SJCRH30 (cell line): ENCODE measurements around the gene TMEM39B. TPM values are rescaled to one million over a fixed set of nuclear protein-coding genes. Genes with fewer than 3 reads are reported as not detected.
A peak's percentile ranks its signal among the peaks of the same experiment; 100 is the strongest.
"Not testable (repeated sequence)": the region's sequence is repeated elsewhere in the genome, so short reads cannot be mapped to it uniquely, and the experiment has no call there.

Experiments used
- DNase-seq, 2 experiments: peaks; one replicate each; pipeline ENCODE4 v3.0.0-alpha.2; 2015 to 2020
- H3K27ac ChIP-seq: fragments of 250-450 bp; sonication (Bioruptor Pico); 2 replicates; pipeline ENCODE4 v1.5.1; 2020; ENCODE audit warnings: mild to moderate bottlenecking, moderate library complexity
- H3K27me3 ChIP-seq: fragments of 250-450 bp; sonication (Bioruptor Pico); 2 replicates; pipeline ENCODE4 v1.5.1; 2020; ENCODE audit warnings: mild to moderate bottlenecking, moderate library complexity
- H3K36me3 ChIP-seq: fragments of 250-450 bp; sonication (Bioruptor Pico); 2 replicates; pipeline ENCODE4 v1.5.1; 2020; ENCODE audit warnings: mild to moderate bottlenecking, moderate library complexity
- H3K4me1 ChIP-seq: fragments of 250-450 bp; sonication (Bioruptor Pico); 2 replicates; pipeline ENCODE4 v1.5.1; 2020; ENCODE audit warnings: mild to moderate bottlenecking, moderate library complexity
- H3K4me3 ChIP-seq: fragments of 250-450 bp; sonication (Bioruptor Pico); 2 replicates; pipeline ENCODE4 v1.5.1; 2020; ENCODE audit warnings: mild to moderate bottlenecking, moderate library complexity
- H3K9me3 ChIP-seq: fragments of 250-450 bp; sonication (Bioruptor Pico); replicated peaks from 2 replicates; pipeline ENCODE4 v1.5.1; 2020; ENCODE audit warnings: mild to moderate bottlenecking, moderate library complexity
- total RNA-seq: library from RNA; depleted of rRNA; stranded (reverse); fragments of >200 nt; shearing (Covaris generic); gene quantifications from 2 replicates; pipeline ENCODE4 v1.2.3, GENCODE V29; 2014; rRNA removed

TMEM39B gene
- total RNA-seq, 1 experiment from 2014 or later, result 11.6 TPM

DNA sequence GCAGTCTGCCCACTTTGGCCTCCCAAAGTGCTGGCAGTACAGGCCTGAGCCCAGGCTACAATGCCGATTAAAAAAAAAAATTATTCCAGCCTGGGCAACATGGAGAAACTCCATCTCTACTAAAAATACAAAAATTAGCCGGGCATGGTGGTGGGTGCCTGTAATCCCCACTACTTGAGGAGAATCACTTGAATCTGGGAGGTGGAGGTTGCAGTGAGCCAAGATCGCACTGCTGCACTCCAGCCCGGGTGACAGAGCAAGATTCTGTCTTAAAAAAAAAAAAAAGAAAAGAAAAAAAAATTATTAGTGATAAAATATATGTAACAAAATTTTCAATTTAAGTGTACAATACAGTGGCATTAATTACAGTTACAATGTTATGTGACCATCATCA is 70.6 kb downstream of the TMEM39B start:
- not testable (repeated sequence) for H3K9me3 ChIP-seq, H3K27me3 ChIP-seq, DNase-seq, H3K4me3 ChIP-seq, H3K27ac ChIP-seq
- peaks cover 11% of the 10 kb centered on the region; the same call in 1 of the 2 replicates for H3K36me3 ChIP-seq
- peaks cover 16% of the 10 kb centered on the region for H3K4me1 ChIP-seq

DNA sequence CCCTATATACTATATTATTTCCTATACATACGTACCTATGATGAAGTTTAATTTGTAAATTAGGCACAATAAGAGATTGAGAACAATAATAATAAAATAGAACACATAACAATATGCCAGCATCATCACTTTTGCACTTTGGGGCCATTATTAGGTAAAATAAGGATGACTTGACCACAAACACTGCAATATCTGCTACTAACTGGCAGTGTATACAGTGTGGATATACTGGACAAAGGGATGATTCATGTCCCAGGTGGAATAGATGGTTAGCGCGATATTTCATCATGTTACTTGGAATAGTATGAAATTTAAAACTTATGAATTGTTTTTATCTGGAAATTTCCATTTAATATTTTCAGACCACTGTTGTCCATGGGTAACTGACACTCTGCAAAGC is 71.3 kb downstream of the TMEM39B start:
- H3K27ac ChIP-seq, result no peak overlapping the region
- no peak for DNase-seq
- H3K4me1 ChIP-seq, result peaks cover 9% of the 10 kb centered on the region
- H3K27me3 ChIP-seq, result no peaks in the 10 kb centered on the region
- H3K4me3 ChIP-seq, result no peak overlapping the region
- 0 out of 2 replicates have a peak, but pooled peaks cover 2% of the 10 kb centered on the region for H3K9me3 ChIP-seq
- H3K36me3 ChIP-seq, result peaks cover 11% of the 10 kb centered on the region; the same call in 1 of the 2 replicates

DNA sequence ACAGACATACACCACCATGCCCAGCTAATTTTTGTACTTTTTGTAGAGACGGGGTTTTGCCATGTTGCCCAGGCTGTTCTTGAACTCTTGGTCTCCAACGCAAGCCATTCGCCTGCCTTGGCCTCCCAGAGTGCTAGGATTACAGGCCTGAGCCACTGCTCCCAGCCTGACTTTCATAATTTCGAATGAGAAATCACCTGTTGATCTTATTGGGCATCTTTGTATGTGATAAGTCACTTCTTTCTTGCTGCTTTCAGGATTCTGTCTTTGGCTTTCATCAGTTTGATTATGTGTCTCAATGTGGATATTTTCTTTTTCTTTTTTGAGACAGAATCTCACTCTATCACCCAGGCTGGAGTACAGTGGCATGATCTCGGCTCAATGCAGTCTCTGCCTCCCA is 75.1 kb downstream of the TMEM39B start:
- not testable (repeated sequence) for H3K36me3 ChIP-seq, H3K27me3 ChIP-seq, H3K9me3 ChIP-seq, DNase-seq, H3K4me1 ChIP-seq, H3K4me3 ChIP-seq, H3K27ac ChIP-seq

DNA sequence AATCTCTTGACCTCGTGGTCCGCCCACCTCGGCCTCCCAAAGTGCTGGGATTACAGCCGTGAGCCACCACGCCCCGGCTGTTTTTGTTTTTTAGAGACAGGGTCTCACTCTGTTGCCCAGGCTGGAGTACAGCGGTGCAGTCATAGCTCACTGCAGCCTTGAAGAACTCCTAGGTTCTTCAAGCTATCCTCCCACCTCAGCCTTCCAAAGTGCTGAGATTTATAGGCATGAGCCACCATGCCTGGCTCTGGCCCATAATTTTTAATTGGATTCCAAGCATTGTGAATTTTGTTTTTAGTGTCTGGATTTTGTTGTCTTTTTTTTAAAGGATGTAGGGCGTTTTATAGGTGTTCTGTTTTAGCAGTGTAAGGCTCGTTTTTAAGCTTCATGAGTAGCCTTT is 78.1 kb downstream of the TMEM39B start:
- peaks cover 3% of the 10 kb centered on the region; the same call in 1 of the 2 replicates for H3K4me1 ChIP-seq
- peaks cover 14% of the 10 kb centered on the region for H3K36me3 ChIP-seq
- no peak overlapping the region for H3K27ac ChIP-seq
- no peak for DNase-seq
- no peaks in the 10 kb centered on the region for H3K27me3 ChIP-seq
- H3K4me3 ChIP-seq, result no peak overlapping the region
- H3K9me3 ChIP-seq, result 0 out of 2 replicates have a peak, but pooled peaks cover 2% of the 10 kb centered on the region

DNA sequence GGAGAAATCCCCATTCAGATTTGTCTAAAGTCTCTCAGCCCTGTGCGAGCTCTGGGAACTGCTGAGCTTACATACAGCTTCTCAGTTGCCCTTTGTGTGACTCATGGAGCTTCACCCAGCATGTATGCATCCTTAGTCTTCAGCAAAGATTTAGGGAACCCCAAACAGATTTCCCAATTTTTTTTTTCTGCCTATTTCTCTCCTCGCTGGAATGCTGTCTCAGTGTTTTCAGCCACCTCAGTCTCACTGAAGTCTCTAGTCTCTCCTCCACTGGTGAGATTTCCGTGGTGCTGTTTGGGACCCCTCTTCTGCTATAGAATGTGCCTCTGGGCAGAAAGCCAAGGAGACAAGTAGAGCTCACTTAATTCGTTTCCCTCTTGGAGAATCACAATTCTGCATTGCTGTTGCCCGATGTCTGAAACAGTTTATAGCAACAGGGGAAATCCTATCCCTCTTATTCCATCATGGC is 78.6 kb downstream of the TMEM39B start:
- H3K4me3 ChIP-seq, result no peak overlapping the region
- DNase-seq, result peak; percentile 65 to 78
- H3K27ac ChIP-seq, result no peak overlapping the region
- peaks cover 16% of the 10 kb centered on the region for H3K36me3 ChIP-seq
- no peaks in the 10 kb centered on the region for H3K27me3 ChIP-seq
- 0 out of 2 replicates have a peak, but pooled peaks cover 2% of the 10 kb centered on the region for H3K9me3 ChIP-seq
- H3K4me1 ChIP-seq, result peaks cover 3% of the 10 kb centered on the region; the same call in 1 of the 2 replicates

Other genes starting within 250 kb of the TMEM39B start
- 311 and 314 TPM in 2 replicates for gene PTP4A2, start 134.6 kb upstream of the TMEM39B start, total RNA-seq
- 128 and 138 TPM in 2 replicates for gene KHDRBS1, start 59.1 kb upstream of the TMEM39B start, total RNA-seq
- gene KPNA6, start 35.1 kb downstream of the TMEM39B start, total RNA-seq, result 55.1 and 56.4 TPM in 2 replicates
- gene TXLNA, start 106.7 kb downstream of the TMEM39B start, total RNA-seq, result 82.6 and 83.5 TPM in 2 replicates
- gene CCDC28B, start 127.7 kb downstream of the TMEM39B start, total RNA-seq, result 8.8 and 11.3 TPM in 2 replicates
- gene IQCC, start 132.7 kb downstream of the TMEM39B start, total RNA-seq, result 5.6 and 6.1 TPM in 2 replicates
- gene DCDC2B, start 136.2 kb downstream of the TMEM39B start, total RNA-seq, result not detected in 2 replicates
- 8.7 and 9.9 TPM in 2 replicates for gene TMEM234, start 149.4 kb downstream of the TMEM39B start, total RNA-seq
- gene EIF3I, start 149.5 kb downstream of the TMEM39B start, total RNA-seq, result 290 and 295 TPM in 2 replicates
- gene FAM167B, start 174.3 kb downstream of the TMEM39B start, total RNA-seq, result not detected in 2 replicates
- 0.43 TPM in 1 of 2 replicates, not detected in the other for gene LCK, start 178.3 kb downstream of the TMEM39B start, total RNA-seq
- gene HDAC1, start 219.1 kb downstream of the TMEM39B start, total RNA-seq, result 156 and 160 TPM in 2 replicates